Lower leg skin (tissue), 3 donors: Measurements from ENCODE around the gene NLK.

Source experiments
- POLR2A ChIP-seq, 2 donors: fragments of 450-650 bp; IDR thresholded peaks; one replicate each; pipeline ENCODE4 v1.6.1; 2016 to 2017; ENCODE audit warnings: antibody characterized with exemption in 2 of 2, mild to moderate bottlenecking in 1 of 2, moderate library complexity in 1 of 2
- TF ChIP-seq, protein P1 (sequence below), 3 donors: fragments of 450-650 bp; IDR thresholded peaks; one replicate each; pipeline ENCODE4 v1.5.1; 2016; ENCODE audit warnings: antibody characterized with exemption in 3 of 3, mild to moderate bottlenecking in 3 of 3, moderate library complexity in 2 of 3

DNA sequence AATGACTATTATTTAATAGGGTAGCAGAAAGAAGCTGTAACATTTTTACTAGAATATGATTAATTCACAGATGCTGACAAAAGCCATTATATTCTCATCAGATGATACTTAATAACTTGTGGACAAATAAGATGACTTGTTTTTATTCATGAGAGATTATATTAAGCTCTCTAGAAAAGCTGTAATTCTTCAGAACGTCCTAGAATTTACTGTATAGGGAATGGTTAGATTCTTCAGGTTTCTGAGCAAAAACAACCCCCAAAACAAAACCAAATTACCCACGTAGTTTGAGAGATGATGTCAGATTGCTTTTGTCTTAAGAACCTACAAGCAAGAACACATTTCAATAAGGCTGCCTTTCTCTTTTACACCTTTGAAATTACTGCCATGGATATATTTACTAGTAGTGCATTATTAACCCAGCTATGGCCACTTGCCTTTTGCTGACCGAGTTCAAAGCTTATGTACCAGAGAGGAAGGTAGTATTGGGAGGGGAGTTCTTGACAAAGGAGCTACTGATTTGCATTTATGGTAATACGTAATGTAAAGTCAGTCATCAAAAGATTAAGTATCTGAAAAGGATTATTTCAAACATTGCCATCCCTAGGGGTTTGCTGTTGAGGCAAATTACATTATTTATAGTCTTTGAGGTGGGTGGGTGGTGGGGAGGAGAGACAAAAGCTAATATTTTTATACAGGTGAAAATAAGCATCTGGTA lies 51.7 kb downstream of the NLK start:
- TF ChIP-seq POLR2A (IDR thresholded peaks at IDR 0.05) = no peak
- TF ChIP-seq, protein P1, sequence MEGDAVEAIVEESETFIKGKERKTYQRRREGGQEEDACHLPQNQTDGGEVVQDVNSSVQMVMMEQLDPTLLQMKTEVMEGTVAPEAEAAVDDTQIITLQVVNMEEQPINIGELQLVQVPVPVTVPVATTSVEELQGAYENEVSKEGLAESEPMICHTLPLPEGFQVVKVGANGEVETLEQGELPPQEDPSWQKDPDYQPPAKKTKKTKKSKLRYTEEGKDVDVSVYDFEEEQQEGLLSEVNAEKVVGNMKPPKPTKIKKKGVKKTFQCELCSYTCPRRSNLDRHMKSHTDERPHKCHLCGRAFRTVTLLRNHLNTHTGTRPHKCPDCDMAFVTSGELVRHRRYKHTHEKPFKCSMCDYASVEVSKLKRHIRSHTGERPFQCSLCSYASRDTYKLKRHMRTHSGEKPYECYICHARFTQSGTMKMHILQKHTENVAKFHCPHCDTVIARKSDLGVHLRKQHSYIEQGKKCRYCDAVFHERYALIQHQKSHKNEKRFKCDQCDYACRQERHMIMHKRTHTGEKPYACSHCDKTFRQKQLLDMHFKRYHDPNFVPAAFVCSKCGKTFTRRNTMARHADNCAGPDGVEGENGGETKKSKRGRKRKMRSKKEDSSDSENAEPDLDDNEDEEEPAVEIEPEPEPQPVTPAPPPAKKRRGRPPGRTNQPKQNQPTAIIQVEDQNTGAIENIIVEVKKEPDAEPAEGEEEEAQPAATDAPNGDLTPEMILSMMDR (IDR thresholded peaks at IDR 0.05) = no peak
